Cortex of kidney (tissue), 1 donor: ENCODE measurements around the gene LARGE1.

Experiments used
- DNase-seq: peaks from one replicate; lab custom pipeline; 2025; lab: John Stamatoyannopoulos, UW

Gene LARGE1

DNA sequence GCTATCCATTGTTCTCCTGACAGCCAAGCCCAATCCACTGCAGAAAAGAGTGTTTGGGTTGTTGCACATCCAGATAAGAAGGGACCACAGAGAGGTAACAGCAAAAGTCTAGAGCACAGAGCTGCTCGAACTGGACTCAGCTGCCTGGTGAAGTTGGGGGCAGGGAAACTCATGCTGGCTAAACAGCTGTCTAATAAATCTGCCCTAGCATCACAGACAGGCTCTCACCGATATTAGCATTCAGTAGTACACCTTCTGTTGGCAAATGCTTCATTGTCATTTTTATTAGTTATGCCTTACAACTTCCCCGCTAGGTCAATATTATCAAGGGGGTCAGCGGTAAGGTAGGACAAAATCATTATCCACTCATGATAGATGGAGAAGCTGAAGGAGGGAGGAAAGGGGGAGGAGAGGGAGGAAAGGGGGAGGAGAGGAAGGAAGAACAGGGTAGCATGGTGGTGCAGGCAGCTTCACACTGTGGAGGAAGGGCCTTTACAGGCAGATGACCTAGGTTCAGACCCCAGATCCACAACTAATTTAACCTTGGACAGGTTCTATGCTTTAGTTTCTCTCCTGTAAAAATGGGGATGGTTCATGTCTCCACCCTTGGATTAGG is 102.7 kb downstream of the LARGE1 start:
- no peak for DNase-seq

DNA sequence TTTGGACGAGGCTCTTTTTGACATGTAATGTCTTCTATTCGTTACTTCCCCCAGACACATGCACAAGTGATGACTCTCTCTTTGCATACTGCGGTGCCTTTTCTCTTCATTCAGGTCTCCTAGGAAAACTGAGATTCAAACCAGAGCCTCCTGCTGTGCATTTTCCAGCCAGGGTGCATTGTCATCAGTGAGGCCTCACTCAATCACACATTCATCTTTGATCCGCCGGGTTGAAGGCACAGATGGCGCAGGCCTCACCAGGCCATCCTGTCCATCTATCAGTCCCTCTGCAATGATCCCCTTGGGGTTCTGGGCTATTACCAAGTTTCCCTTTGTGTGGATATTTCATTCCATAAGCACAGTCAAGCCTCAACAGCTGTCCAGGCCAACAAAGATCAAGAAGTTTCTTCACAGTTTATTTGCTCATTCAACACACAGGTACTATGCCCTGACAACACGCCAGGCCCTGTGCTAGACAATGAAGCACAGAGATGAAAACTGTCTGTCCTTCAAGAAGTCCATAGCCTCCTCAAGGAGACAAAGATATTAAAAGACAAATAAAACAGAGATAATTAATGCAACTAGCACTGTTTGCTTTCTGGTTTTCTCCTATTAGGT is 107.8 kb downstream of the LARGE1 start:
- no peak for DNase-seq

DNA sequence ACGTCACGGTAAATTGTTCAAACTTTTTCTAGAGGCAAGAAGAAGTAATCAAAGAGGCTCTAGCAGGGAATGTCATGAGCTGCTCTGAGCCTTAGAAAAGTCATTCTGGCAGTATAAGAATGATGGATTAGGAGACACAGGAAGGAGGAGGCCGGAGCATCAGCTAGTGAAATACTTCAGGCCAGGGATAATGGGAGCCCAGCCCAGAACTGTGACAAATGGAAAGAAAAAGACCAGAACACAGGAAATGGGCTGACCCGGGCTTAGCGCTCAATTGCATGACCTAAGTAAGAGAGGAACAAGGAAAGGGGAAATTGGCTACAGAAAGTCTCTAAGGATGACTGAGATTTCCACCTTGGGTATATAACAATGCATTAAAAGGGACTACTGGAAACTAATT is 108.6 kb downstream of the LARGE1 start:
- DNase-seq, result no peak

DNA sequence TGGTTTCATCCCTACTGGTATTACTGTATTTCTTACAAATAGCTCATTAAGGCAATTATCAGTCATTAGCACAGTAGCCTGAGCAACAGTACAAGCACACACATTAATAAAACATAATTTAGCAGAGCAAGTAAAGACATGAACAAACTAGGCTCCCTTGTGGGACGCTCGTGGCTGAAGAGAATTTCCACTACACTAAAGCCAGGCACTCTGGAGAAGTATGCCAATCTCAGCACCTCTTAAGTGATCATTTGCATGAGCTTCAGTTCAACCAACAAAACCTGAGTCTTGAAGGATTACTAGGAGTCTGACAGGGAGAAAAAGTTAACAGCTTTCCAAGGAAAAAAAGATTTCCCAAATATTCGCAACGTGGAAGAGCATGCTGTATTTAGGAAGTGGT is 109.1 kb downstream of the LARGE1 start:
- no peak for DNase-seq

DNA sequence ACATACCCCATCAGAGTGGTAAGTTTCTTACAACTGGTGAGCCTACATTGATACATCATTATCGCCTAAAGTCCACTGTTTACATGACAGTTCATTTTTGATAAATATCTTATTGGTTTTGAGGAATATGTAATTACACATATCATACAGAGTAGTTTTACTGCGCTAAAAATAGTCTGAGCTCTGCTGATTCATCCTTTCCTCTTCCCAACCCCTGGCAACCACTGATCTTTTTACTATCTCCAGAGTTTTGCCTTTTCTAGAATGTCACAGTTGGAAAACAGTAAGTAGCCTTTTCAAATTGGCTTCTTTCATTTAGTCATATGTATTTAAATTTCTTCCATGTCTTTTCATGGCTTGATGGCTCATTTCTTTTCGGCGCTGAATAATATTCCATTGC is 112.8 kb downstream of the LARGE1 start:
- DNase-seq, result no peak

DNA sequence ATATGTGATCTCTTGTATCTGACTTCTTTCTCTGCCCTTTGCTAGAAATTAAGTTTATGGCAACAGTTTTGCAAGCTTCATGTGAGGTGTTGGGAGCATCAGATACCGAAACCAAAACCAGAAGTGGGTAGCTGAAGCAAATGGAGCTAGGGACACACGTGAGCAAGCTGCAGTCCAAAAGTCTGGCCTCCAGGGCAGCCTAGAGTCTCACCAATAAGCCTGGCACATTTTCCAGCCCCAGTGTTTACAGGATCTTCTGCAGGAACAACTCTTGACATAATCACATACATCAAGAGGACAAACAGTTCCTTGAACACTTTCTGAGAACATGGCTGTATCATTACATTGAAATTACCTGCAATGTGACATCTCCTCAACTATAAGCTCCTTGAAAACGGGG is 114.1 kb downstream of the LARGE1 start:
- DNase-seq, result no peak

DNA sequence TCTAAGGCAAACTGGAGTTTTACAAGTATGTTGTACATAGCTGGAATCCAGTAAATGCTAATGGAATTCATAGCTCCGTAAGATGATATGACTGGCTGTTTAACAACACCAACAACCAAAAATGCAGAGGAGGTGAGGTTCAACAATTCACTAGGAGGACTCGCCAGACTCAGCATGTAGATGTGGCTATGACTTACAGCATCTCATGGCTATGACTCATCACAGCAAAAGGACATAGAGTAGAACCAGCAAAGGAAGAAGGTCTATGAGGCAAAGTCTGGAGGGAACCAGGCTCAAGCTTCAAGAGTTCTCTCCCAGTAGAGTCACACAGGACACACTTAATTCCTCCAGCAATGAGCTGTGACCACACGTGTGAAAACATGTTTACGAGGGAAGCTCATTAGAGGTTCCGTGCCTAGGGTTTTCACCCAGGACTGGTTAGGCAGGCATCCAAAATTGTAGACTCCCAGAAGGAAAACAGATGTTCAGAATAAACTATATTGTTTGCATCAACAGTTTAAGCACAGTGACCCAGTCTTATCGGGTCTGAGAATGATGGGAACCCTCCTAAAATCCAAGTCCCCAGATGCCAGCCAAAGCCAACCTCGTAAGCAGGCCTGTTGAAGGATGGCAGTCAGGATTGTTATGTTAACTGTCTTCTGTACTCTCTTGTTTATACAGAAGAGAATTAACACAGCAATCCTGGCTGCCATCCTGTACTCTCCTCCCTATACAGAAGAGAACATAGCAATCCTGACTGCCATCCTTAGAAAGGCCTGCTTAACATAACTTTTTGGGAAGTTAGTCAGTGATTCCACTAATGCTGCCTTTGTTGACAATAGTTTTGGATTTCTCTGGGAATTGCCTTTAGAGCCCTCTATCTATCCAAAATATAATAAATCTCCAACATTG is 116.6 kb downstream of the LARGE1 start:
- DNase-seq, result no peak

DNA sequence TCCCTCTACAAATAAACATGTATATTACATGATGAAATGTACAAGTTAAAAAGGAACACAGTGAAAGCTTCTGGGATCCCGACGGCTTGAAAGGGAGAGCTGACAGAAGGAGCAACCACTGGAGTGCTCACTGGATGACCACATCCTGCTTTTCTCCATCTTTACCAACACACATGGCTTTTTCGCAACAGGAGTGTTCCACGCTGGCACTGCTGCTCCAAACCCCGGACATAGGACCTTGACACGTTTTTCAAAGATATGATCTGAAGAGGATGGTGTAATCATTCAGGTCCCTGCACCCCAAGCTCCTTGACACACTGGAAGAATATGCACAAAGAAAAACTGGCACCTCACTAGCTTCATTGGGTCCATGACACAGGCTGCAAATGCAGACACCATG is 121.9 kb downstream of the LARGE1 start:
- no peak for DNase-seq

DNA sequence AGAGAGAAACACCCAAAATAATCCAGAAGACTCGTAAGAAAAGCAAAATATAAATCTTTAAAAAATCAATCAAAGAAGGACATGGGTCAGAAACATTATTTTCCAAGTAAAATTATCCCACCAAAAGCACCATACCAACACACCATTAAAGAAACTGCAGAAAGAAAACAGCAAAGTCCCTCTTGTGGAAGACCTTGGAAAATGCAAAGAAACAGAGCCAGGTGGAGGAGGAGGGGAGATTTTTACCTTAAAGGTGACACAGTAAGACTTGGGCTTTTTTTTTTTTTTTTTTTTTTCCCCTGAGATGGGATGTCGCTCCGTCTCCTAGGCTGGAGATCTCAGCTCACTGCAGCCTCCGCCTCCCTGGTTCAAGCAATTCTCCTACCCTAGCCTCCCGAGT is 123.8 kb downstream of the LARGE1 start:
- no peak for DNase-seq

DNA sequence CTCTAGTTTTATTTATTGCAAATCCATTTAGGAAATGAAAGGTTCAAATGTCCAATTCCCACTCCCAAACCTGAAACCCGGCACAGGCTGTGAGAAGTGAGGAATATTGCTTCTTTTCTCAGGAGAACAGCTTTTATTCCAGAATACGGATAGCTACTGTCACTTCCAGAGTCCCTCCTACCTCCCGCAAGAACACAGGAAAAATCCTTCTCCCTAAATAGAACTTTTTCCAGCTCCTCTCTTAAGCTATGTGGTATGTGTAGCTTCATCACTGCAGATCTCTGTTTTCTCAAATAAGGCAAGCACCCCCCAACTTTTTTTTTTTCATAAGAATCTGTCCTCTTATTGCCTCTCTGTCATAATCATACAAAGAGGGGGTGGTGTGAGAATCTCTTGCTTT is 126.8 kb downstream of the LARGE1 start:
- DNase-seq, result no peak

DNA sequence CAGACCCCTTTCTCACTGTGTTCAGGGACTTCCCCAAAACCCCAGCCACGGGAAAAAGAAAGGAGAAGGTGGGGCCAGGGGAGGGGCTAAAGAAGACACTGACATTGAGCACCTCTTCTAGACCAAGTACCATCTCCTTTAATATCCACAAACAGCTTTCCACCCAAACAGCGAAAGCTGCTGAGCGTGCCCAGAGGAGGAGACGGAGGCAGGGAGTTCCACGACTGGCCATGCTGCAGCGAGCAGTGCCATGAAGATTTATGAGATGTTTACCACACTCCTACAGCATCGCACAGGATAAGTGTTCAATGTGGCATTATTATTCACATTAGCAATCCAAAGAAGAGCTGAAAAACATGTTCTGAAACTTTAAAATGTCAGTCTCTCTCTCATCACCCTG is 127.4 kb downstream of the LARGE1 start:
- no peak for DNase-seq

DNA sequence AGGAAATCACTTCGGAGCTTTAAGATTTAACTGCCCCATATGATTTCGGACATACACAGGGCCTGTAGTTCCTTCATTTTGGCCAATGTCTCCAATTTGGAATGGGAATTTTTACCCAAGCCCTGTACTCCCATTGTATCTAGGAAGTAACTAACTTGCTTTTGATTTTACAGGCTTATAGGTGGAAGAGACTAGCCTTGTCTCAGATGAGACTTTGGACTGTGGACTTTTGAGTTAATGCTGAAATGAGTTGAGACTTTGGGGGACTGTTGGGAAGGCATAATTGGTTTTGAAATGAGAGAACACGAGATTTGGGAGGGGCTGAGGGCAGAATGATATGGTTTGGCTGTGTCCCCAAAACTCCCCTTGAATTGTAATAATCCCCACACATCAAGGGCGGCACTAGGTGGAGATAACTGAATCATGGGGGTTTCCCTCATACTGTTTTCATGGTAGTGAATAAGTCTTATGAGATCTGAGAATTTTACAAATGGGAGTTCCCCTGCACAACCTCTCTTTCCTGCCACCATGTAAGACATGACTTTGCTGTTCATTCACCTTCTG is 130.5 kb downstream of the LARGE1 start:
- no peak for DNase-seq

DNA sequence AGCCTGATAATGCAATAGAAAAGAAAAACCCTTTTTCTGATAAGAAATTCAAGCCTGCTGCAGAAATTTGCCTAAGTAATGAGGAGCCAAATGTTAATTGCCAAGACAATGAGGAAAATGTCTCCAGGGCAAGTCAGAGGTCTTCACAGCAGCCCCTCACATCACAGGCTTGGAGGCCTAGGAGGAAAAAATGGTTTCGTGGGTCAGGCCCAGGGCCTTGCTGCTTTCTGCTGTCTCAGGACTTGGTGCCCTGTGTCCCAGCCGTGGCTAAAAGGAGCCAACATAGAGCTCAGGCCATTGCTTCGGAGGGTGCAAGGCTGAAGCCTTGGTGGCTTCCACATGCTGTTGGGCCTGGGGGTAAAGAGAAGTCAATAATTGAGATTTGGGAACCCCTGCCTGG is 131.3 kb downstream of the LARGE1 start:
- no peak for DNase-seq

DNA sequence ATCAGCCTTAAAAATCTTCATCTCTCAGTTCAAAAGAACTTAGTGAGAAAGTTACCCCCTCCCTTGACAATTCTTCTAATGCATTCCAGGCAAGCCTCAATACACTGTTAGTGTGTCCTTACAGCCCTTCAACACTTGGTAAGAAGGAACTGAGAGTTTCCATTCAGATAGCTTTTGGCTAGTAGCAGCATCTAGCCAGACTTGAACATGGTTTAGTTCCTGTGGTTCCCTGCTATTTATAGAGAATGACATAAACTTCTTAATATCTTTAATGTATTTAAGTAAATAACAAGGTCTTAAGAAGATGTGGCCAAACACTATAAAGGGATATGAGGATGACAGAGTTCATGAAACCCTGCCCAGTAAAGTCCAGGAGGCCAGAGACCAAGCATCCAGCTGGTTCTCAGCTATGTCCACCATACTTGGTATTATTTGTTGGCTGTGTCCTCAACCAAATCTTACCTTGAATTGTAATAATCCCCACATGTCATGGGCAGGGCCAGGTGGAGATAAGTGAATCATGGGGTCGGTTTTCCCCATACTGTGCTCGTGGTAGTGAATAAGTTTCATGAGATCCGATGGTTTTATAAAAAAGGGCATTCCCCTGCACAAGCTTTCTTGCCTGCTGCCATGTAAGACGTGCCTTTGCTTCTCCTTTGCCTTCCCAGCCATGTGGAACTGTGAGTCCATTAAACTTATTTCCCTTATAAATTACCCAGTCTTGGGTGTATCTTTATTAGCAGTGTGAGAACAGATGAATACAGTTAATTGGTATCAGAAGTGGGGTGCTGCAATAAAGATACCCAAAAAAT is 132.4 kb downstream of the LARGE1 start:
- DNase-seq, result no peak

DNA sequence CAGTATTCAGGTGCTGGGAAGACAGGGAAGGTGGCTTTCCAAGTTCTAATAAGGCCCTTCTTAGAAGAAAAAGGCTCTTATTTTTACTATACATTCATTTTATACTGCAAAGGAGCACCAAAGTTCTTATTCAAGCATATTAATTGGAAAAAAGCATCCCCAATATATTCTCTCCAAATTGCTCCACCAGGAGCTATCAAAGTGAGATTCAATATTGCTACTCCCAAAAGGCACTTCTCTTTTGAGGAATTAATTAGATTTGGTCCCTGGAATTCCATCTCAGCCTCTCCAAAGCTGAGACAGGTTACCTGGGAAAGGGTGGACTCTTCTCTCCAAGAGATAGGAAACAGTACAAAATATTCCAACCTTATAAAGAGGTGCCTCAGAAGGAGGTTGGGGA is 134.1 kb downstream of the LARGE1 start:
- DNase-seq, result no peak

DNA sequence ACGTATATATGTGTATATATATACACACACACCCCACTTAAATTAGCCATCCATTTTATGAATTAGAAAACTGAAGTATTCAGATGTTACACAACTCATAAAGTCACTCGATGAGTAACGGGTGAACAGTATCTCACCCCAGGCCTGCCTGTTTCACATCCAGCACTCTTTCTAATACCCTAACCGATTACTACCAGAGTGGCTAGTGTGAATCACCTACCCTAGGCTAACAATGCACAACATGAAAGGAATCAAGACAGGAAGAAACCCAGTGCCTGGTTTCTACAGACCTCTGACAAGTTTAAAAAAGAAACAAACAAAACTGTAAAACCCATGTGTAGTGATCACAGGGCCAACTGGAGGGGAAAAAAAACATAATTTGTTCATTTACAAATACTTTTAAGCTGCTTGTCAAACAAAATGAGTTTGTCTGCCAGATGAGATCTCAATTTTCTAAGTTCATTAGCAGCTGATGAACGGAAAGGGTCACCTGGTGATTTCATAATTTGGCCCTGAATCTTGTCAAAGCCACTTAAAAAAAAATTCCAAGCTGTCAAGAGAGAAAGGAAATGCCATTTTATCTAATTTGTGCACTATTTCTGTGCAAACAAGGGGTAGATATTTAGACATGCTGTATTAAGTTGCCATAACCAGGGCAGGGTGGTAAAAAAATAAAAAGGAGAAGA is 134.8 kb downstream of the LARGE1 start:
- DNase-seq, result no peak

DNA sequence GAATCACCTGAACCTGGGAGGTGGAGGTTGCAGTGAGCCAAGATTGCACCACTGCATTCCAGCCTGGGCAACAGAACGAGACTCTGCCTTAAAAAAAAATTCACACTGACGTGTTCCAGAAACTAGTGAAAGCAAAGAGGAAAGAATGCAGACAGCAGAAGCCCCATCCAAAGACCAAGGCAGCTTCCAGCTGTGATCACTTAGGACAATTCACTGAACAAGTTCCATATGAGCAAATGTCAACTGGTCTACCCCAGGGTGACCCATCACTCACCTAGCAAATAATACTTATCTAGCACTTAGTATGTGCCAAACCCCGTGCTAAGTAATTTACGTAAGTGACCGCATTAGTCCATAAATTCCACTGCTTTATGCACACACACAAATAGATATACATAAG is 138.9 kb downstream of the LARGE1 start:
- no peak for DNase-seq

DNA sequence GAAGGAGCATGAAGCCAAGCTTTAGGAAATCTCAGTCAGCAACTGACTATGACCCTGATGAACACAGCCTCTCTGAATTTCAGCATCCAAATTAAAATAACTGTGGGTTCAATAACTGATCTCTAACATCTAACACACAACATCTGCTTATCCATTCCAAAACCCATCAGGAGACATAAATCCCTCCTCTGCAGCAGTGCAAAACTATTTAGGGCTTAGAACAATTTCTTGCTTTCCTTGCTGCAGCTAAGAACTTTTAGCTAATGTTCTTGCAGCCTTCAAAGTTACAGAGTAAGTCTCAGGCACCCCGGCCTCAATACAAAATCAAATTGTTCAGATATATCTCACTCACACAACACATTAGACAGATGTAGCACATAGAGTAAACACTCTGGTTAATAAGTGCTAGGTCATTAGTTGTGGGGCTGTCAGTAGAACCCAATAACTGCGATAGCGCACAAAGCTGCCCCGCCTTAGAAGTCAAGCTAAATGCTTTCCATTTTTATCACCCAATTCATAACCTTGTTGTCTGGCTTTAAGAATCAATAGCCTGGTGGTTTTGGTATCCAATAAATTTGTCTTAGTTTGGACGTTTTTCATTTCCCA is 139.6 kb downstream of the LARGE1 start:
- no peak for DNase-seq

DNA sequence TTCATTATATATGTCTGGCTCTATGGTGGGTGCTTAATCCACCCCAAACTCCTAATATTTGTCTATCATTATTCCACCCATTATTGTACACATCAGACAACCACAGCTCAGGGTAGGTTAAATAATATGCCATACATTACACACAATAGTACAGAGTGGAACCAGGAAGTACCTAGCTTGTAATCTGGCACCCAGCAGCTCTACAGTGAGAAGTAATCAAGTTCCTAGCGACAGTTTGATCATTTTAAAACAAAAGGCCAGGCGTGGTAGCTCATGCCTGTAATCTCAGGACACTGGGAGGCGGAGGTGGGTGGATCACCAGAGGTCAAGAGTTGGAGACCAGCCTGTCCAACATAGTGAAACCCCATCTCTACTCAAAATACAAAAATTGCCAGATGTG is 141.0 kb downstream of the LARGE1 start:
- DNase-seq, result no peak

DNA sequence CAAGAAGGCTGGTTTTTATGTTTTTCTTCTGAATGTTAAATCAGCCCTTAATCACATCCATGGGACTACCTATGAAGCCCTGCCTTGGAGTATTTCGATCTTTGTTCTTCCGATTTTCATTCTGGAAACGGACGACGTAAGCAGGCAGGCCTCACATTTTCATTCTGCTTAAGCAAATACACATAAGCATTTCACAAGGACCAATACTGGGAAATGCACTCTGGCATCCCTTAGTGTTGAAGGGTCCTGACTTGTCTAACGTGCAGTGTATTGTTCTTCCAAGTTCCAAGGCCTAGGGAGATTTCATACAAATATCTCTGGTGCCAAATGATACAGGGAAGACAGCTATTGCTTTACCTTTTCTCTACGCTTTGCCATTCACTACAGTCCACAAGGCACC is 143.8 kb downstream of the LARGE1 start:
- no peak for DNase-seq

DNA sequence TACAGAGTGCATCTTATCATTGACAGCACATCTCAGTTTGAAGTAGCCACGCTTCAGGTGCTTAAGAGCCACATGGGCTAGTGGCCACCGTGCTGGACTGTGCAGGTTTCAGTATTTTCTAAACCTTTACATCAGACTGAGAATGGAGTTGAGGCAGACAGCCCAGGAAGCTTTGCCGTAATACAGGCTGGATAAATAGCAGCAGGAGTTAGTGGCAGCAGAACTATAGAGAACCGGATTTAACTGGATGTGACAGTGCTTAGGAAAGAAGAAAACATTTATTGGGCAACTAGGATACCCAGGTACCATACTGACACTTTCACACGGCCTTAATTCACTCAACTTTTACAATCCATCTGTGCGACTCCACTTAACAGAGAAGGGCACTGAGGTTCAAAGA is 145.5 kb downstream of the LARGE1 start:
- DNase-seq, result no peak
